ENCODE results near the gene GOT1. TPM values are rescaled to one million over a fixed set of nuclear protein-coding genes. Genes with fewer than 3 reads are reported as not detected.

Gene GOT1
- total and polyA plus RNA-seq, 2 experiments from 2014 or later, result 39.6 to 62.7 TPM

GRCh38 chr10:99418910-99419624 is 11.4 kb downstream of the GOT1 start:
- H3K4me1 ChIP-seq (ENCODE audit: insufficient read depth), result no peaks in the 10 kb centered on the region
- H3K36me3 ChIP-seq (ENCODE audit: low read depth), result peaks cover 11% of the 10 kb centered on the region; the same call in 1 of the 2 replicates
- TF ChIP-seq EZH2 (IDR thresholded peaks at IDR 0.05; ENCODE audit: insufficient read depth, poor library complexity, severe bottlenecking) (no peak), EZH2phosphoT487 (IDR thresholded peaks at IDR 0.05; ENCODE audit: insufficient read depth, low read depth) (no peak)
- no peak overlapping the region for H3K4me2 ChIP-seq (ENCODE audit: unreplicated experiment)
- peaks cover 23% of the 10 kb centered on the region for H3K79me2 ChIP-seq (ENCODE audit: insufficient read depth)
- no peak overlapping the region for H3K9ac ChIP-seq
- H2AFZ ChIP-seq, result no peak overlapping the region
- in situ Hi-C loops (cut with MboI), result no loop called here
- DNase-seq, result no peak
- H3K27me3 ChIP-seq (replicated peaks; ENCODE audit: insufficient read depth), result no peaks in the 10 kb centered on the region
- H3K27ac ChIP-seq, result no peak overlapping the region
- no peaks in the 10 kb centered on the region for H3K9me2 ChIP-seq (ENCODE audit: insufficient read depth)
- H4K20me1 ChIP-seq (ENCODE audit: insufficient read depth), result no peaks in the 10 kb centered on the region
- H3K4me3 ChIP-seq, result no peak overlapping the region
- no peaks in the 10 kb centered on the region for H3K9me3 ChIP-seq (ENCODE audit: low read depth)
- no peaks in the 10 kb centered on the region for H3F3A ChIP-seq (ENCODE audit: insufficient read depth)

- H3K79me2 ChIP-seq (ENCODE audit: insufficient read depth), result peaks cover 23% of the 10 kb centered on the region; the same call in 1 of the 2 replicates
- H3K4me2 ChIP-seq (ENCODE audit: unreplicated experiment), result no peak overlapping the region
- no peaks in the 10 kb centered on the region for H4K20me1 ChIP-seq (ENCODE audit: insufficient read depth)
- no peaks in the 10 kb centered on the region; the same call in 1 of the 2 replicates for H3K4me1 ChIP-seq (ENCODE audit: insufficient read depth)
- TF ChIP-seq EZH2 (IDR thresholded peaks at IDR 0.05; ENCODE audit: insufficient read depth, poor library complexity, severe bottlenecking), result no peak
- WGBS, 2 experiments (ENCODE audit: low coverage in 1 of 2, low lambda C conversion rate in 2 of 2, missing lambda C conversion rate in 2 of 2), result 93 to 100% methylated on average over 1 of the region's 1 CpG
- H3K9me2 ChIP-seq (ENCODE audit: insufficient read depth), result no peaks in the 10 kb centered on the region
- H3F3A ChIP-seq (ENCODE audit: insufficient read depth), result no peaks in the 10 kb centered on the region
- H3K9me3 ChIP-seq (ENCODE audit: low read depth), result no peaks in the 10 kb centered on the region
- in situ Hi-C loops (cut with MboI), result no loop called here
- H3K9ac ChIP-seq, result no peak overlapping the region
- H3K36me3 ChIP-seq (ENCODE audit: low read depth), result no peaks in the 10 kb centered on the region
- DNase-seq, result no peak
- H3K27me3 ChIP-seq (replicated peaks; ENCODE audit: insufficient read depth), result no peaks in the 10 kb centered on the region
- no peak overlapping the region for H2AFZ ChIP-seq
- no peak overlapping the region for H3K27ac ChIP-seq
- H3K4me3 ChIP-seq, result no peak overlapping the region
Measured at GRCh38 chr10:99412099-99412498, 18.3 kb downstream of the GOT1 start.

GRCh38 chr10:99411546-99411945 is 18.9 kb downstream of the GOT1 start:
- Histone ChIP-seq H3K4me1 (ENCODE audit: insufficient read depth) (no peaks in the 10 kb centered on the region; the same call in 1 of the 2 replicates), H3K9me3 (ENCODE audit: low read depth) (no peaks in the 10 kb centered on the region), H2AFZ (no peak overlapping the region), H3K9me2 (ENCODE audit: insufficient read depth) (no peaks in the 10 kb centered on the region), H3K27me3 (replicated peaks; ENCODE audit: insufficient read depth) (no peaks in the 10 kb centered on the region), H3F3A (ENCODE audit: insufficient read depth) (no peaks in the 10 kb centered on the region), H3K9ac (no peak overlapping the region), H3K4me2 (ENCODE audit: unreplicated experiment) (no peak overlapping the region), H4K20me1 (ENCODE audit: insufficient read depth) (no peaks in the 10 kb centered on the region), H3K79me2 (ENCODE audit: insufficient read depth) (peaks cover 23% of the 10 kb centered on the region; the same call in 1 of the 2 replicates), H3K36me3 (ENCODE audit: low read depth) (0 out of 2 replicates have a peak, but pooled peaks cover 5% of the 10 kb centered on the region), H3K27ac (no peak overlapping the region), H3K4me3 (no peak overlapping the region)
- in situ Hi-C loops (cut with MboI), result no loop called here
- WGBS, 2 experiments (ENCODE audit: low coverage in 1 of 2, low lambda C conversion rate in 2 of 2, missing lambda C conversion rate in 2 of 2), result 92 to 98% methylated on average over 2 of the region's 2 CpGs
- no peak for TF ChIP-seq EZH2 (IDR thresholded peaks at IDR 0.05; ENCODE audit: insufficient read depth, poor library complexity, severe bottlenecking)
- no peak for TF ChIP-seq EZH2phosphoT487 (IDR thresholded peaks at IDR 0.05; ENCODE audit: insufficient read depth, low read depth)
- DNase-seq, result no peak

- TF ChIP-seq EZH2phosphoT487 (IDR thresholded peaks at IDR 0.05; ENCODE audit: insufficient read depth, low read depth), result no peak
- H4K20me1 ChIP-seq (ENCODE audit: insufficient read depth), result no peaks in the 10 kb centered on the region
- 67 to 72% methylated on average over 4 of the region's 4 CpGs for WGBS, 2 experiments (ENCODE audit: low coverage in 1 of 2, low lambda C conversion rate in 2 of 2, missing lambda C conversion rate in 2 of 2)
- H3K79me2 ChIP-seq (ENCODE audit: insufficient read depth), result peaks cover 17% of the 10 kb centered on the region; the same call in 1 of the 2 replicates
- H3K4me1 ChIP-seq (ENCODE audit: insufficient read depth), result no peaks in the 10 kb centered on the region; the same call in 1 of the 2 replicates
- H3K4me2 ChIP-seq (ENCODE audit: unreplicated experiment), result no peak overlapping the region
- no peaks in the 10 kb centered on the region for H3K27me3 ChIP-seq (replicated peaks; ENCODE audit: insufficient read depth)
- H3K9me2 ChIP-seq (ENCODE audit: insufficient read depth), result no peaks in the 10 kb centered on the region
- H3K27ac ChIP-seq, result no peak overlapping the region
- H3K36me3 ChIP-seq (ENCODE audit: low read depth), result peaks cover 12% of the 10 kb centered on the region; the same call in 1 of the 2 replicates
- H3K9ac ChIP-seq, result no peak overlapping the region
- no peaks in the 10 kb centered on the region for H3K9me3 ChIP-seq (ENCODE audit: low read depth)
- in situ Hi-C loops (cut with MboI), result no loop called here
- H3F3A ChIP-seq (ENCODE audit: insufficient read depth), result no peaks in the 10 kb centered on the region
- no peak overlapping the region for H3K4me3 ChIP-seq
- H2AFZ ChIP-seq, result no peak overlapping the region
- DNase-seq, result no peak
Measured at GRCh38 chr10:99410876-99411275, 19.5 kb downstream of the GOT1 start.

Measured in GM23248 (cell line).